Measurements from ENCODE around the gene PLEKHA7.

- TF ChIP-seq CTCF (conservative IDR thresholded peaks at IDR 0.05; ENCODE audit: low read depth, low read length) (no peak), EZH2 (IDR thresholded peaks at IDR 0.05; ENCODE audit: borderline replicate concordance, low read depth, low read length, poor library complexity, severe bottlenecking) (no peak)
These were observed 199.0 kb downstream of the PLEKHA7 start for GRCh38 chr11:16815047-16815767.
